Stimulated activated CD4-positive, alpha-beta T cell treated with anti-CD3 and anti-CD28 coated beads, Interleukin-12 subunit alpha, Interleukin-12 subunit beta, amount 100 ng/mL, for 48 hours (primary cell): Measurements from ENCODE around the gene C9orf50.

Experiments
- DNase-seq, 3 donors: peaks; one replicate each; pipeline ENCODE4 v3.0.0-alpha.2; 2020; ENCODE audit warnings: low read depth in 2 of 3, low spot score in 1 of 3

C9orf50 gene

GRCh38 chr9:129612123-129612522 lies 8.8 kb downstream of the C9orf50 start:
- no peak for DNase-seq

GRCh38 chr9:129611307-129611800 lies 9.5 kb downstream of the C9orf50 start:
- DNase-seq = no peak

- peak; percentile 59 to 79 (median 66) for DNase-seq
Measured at GRCh38 chr9:129610473-129611306, 10.2 kb downstream of the C9orf50 start.

GRCh38 chr9:129610213-129610472 lies 10.8 kb downstream of the C9orf50 start:
- no peak for DNase-seq

- no peak for DNase-seq
Measured at GRCh38 chr9:129609486-129610212, 11.3 kb downstream of the C9orf50 start.

GRCh38 chr9:129608561-129609481 lies 12.1 kb downstream of the C9orf50 start:
- no peak for DNase-seq

GRCh38 chr9:129607027-129607387 lies 13.9 kb downstream of the C9orf50 start:
- DNase-seq = no peak

GRCh38 chr9:129606161-129607026 lies 14.5 kb downstream of the C9orf50 start:
- DNase-seq = no peak

- no peak for DNase-seq
Measured at GRCh38 chr9:129604766-129605163, 16.1 kb downstream of the C9orf50 start.

- no peak for DNase-seq
Measured at GRCh38 chr9:129604056-129604765, 16.7 kb downstream of the C9orf50 start.

- DNase-seq = no peak
Measured at GRCh38 chr9:129602598-129603415, 18.1 kb downstream of the C9orf50 start.

- no peak for DNase-seq
Measured at GRCh38 chr9:129601082-129601674, 19.7 kb downstream of the C9orf50 start.

- DNase-seq = no peak
Measured at GRCh38 chr9:129598089-129598596, 22.8 kb downstream of the C9orf50 start.

GRCh38 chr9:129597355-129598088 lies 23.4 kb downstream of the C9orf50 start:
- peak in 1 of 3 donors; percentile 20 for DNase-seq

GRCh38 chr9:129596541-129597331 lies 24.2 kb downstream of the C9orf50 start:
- DNase-seq = no peak

- no peak for DNase-seq
Measured at GRCh38 chr9:129595903-129596540, 24.9 kb downstream of the C9orf50 start.
